Gastrocnemius medialis (tissue), 4 donors: ENCODE data around the gene CLDN3. TPM values are rescaled to one million over a fixed set of nuclear protein-coding genes. Genes with fewer than 3 reads are reported as not detected.
A peak's percentile ranks its signal among the peaks of the same experiment; 100 is the strongest.

Source experiments
- ATAC-seq, 2 donors: fragments of 150-250 bp; one replicate each; pipeline ENCODE4 v1.9.1; 2016
- DNase-seq, 2 donors: peaks; one replicate each; pipeline ENCODE4 v3.0.0-alpha.2; 2019
- H3K27ac ChIP-seq, 4 donors: fragments of 200-600 bp; sonication (generic); 1 replicate in 1 of 4; 2 replicates in 3 of 4; pipeline ENCODE4 v1.5.1; 2016 to 2018; ENCODE audit warnings: mild to moderate bottlenecking in 2 of 4, moderate library complexity in 1 of 4
- H3K27me3 ChIP-seq, 3 donors: fragments of 200-600 bp; sonication (generic) in 2 of 3; 1 replicate in 1 of 3; 2 replicates in 2 of 3; pipeline versions ENCODE4 v1.5.1 to v1.6.0; 2016 to 2019; ENCODE audit warnings: mild to moderate bottlenecking in 1 of 3, moderate library complexity in 1 of 3
- H3K36me3 ChIP-seq, 2 donors: fragments of 200-600 bp; sonication (generic) in 1 of 2; one replicate each; pipeline ENCODE4 v1.5.1; 2017 to 2018
- H3K4me1 ChIP-seq, 2 donors: fragments of 200-600 bp; sonication (generic) in 1 of 2; one replicate each; pipeline ENCODE4 v1.5.1; 2016 to 2017; ENCODE audit warnings: mild to moderate bottlenecking in 2 of 2
- H3K4me3 ChIP-seq, 4 donors: fragments of 200-600 bp; sonication (generic) in 3 of 4; 1 replicate in 1 of 4; 2 replicates in 3 of 4; pipeline ENCODE4 v1.5.1; 2016 to 2019; ENCODE audit warnings: mild to moderate bottlenecking in 2 of 4
- H3K9me3 ChIP-seq, 3 donors: fragments of 200-600 bp; sonication (generic) in 2 of 3; 1 replicate in 1 of 3; 2 replicates in 2 of 3; pipeline ENCODE4 v1.5.1; 2016 to 2019
- CTCF ChIP-seq, 5 experiments: fragments of 450-650 bp in 3 of 5; fragments of 200-600 bp in 2 of 5; sonication (generic) in 2 of 5; IDR thresholded peaks in 4 of 5; conservative IDR thresholded peaks in 1 of 5; 1 replicate in 4 of 5; 2 replicates in 1 of 5; pipeline ENCODE4 v1.5.1; 2016 to 2019; ENCODE audit warnings: antibody characterized with exemption in 5 of 5, mild to moderate bottlenecking in 3 of 5, moderate library complexity in 3 of 5
- POLR2A ChIP-seq, 2 donors: fragments of 450-650 bp; IDR thresholded peaks; one replicate each; pipeline ENCODE4 v1.6.1; 2017; ENCODE audit warnings: antibody characterized with exemption in 2 of 2, mild to moderate bottlenecking in 2 of 2, moderate library complexity in 2 of 2
- in situ Hi-C, 4 donors: fragments of 200-750 bp; cut with MboI; loops; one replicate each; pipeline versions ENCODE4 v1.15.0 to v1.8.0; 2017; ENCODE audit warnings: low sequenced_read_pairs in 4 of 4
- intact Hi-C: fragments of 100-400 bp; cut with DNase I; formaldehyde crosslinking; loops from one replicate; pipeline ENCODE4 v1.15.1; 2023; ENCODE audit warnings: low total_unique reads
- total RNA-seq, 4 donors: library from RNA; depleted of rRNA; stranded (reverse); fragments of >200 nt; gene quantifications; one replicate each; pipeline versions ENCODE4 v1.1.0 to v1.2.3, GENCODE V29; 2016

Gene CLDN3
- total RNA-seq, 4 donors from 2014 or later = 5.0 TPM; not detected in 3

DNA sequence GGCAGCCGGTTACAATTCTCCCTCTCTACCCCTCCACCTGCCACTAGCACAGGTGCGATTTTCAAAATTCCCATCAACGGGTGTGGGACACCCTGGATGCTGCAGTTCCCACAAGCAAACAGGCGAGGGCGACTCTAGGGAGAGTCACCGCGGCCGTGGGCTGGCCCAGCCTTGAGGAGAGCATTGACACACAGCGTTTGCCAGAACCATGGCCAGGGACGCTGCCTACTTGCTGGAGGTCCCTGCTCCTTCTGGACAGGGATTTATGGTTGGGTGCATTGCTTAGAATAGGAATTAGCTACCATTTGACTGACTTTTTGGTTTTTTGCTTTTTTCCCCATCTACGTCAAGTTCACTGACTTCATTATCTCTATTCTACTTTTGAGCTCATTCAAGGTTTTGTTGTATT, 41.7 kb upstream of the CLDN3 start:
- H3K4me3 ChIP-seq = no peak overlapping the region
- H3K27ac ChIP-seq = no peak overlapping the region
- no peaks in the 10 kb centered on the region for H3K9me3 ChIP-seq
- peaks cover 0 to 11% (median 0%) of the 10 kb centered on the region in 3 donors for H3K27me3 ChIP-seq
- TF ChIP-seq CTCF (IDR thresholded peaks at IDR 0.05 in 4 of 5, conservative IDR thresholded peaks at IDR 0.05 in 1 of 5) = peak; percentile 47 to 81 (median 63)
- no peak for TF ChIP-seq POLR2A (IDR thresholded peaks at IDR 0.05)
- in situ Hi-C loops = loop anchor here in 2 of 4 donors (5.0 kb wide), 2 partner anchors 41 to 46 kb away; no protein-coding TSS in a partner anchor
- peak; percentile 42 to 58 for ATAC-seq
- peak; percentile 31 to 41 for DNase-seq
- intact Hi-C loops = loop anchor here (1.0 kb wide), 1 partner anchor 44 kb away; no protein-coding TSS in a partner anchor
- H3K4me1 ChIP-seq = no peaks in the 10 kb centered on the region
- no peaks in the 10 kb centered on the region for H3K36me3 ChIP-seq

DNA sequence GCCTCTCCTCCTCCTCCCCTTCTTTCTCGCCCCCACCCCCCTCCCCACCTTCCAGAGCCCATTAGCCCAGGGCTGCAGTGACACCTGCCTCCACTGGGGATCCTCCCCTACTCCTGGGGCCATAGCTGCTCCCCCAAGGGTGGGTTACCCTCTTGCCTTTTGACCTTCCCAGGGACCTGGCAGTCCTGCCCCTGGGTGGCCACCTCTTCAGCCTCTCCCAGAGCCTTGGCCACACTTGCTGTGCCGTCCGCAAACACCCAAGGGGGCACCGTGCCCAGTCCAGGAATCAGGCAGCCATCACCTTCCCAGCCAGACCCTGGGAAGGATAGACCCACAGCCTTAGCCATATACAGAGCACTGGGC, 40.9 kb upstream of the CLDN3 start:
- H3K9me3 ChIP-seq = no peaks in the 10 kb centered on the region
- intact Hi-C loops = loop anchor here (1.0 kb wide), 1 partner anchor 44 kb away; no protein-coding TSS in a partner anchor
- no peaks in the 10 kb centered on the region for H3K36me3 ChIP-seq
- H3K4me1 ChIP-seq = no peaks in the 10 kb centered on the region
- no peak overlapping the region for H3K27ac ChIP-seq
- in situ Hi-C loops = loop anchor here in 2 of 4 donors (5.0 kb wide), 2 partner anchors 41 to 46 kb away; no protein-coding TSS in a partner anchor
- peaks cover 0 to 11% (median 0%) of the 10 kb centered on the region in 3 donors for H3K27me3 ChIP-seq
- ATAC-seq (no peak), DNase-seq (no peak)
- TF ChIP-seq POLR2A (IDR thresholded peaks at IDR 0.05) (no peak), CTCF (IDR thresholded peaks at IDR 0.05 in 4 of 5, conservative IDR thresholded peaks at IDR 0.05 in 1 of 5) (no peak)
- H3K4me3 ChIP-seq = no peak overlapping the region

DNA sequence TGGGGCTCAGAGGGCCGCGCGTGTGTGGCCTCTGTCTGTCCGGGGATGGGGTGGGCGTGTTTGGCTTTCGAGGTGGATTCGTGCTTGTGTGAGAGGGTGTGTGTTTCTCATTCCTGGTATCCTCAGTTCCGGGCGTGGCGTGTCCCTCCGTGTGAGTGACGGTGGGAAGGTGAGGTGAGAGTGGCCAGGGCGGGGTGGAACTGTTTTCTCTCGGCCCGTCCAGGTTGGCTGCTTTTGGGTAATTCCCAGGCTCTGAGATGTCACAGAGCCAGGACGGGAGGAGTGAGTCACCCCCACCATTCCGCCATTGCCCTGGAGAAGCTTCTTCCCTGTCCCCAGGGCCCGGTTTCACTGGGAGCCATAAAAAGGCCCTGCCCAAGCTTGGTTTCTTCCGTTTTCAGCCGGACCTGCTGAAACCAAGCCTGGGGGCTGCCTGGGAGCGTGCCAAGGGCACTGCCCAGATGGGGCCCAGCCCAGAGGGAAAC, 39.4 kb upstream of the CLDN3 start:
- intact Hi-C loops = no loop called here
- DNase-seq (no peak), ATAC-seq (no peak)
- no peaks in the 10 kb centered on the region for H3K4me1 ChIP-seq
- H3K4me3 ChIP-seq = no peak overlapping the region
- in situ Hi-C loops = no loop called here
- TF ChIP-seq CTCF (IDR thresholded peaks at IDR 0.05 in 4 of 5, conservative IDR thresholded peaks at IDR 0.05 in 1 of 5) (no peak), POLR2A (IDR thresholded peaks at IDR 0.05) (no peak)
- H3K9me3 ChIP-seq = no peaks in the 10 kb centered on the region
- H3K36me3 ChIP-seq = no peaks in the 10 kb centered on the region
- H3K27me3 ChIP-seq = peaks cover 0 to 11% (median 0%) of the 10 kb centered on the region in 3 donors
- H3K27ac ChIP-seq = no peak overlapping the region

DNA sequence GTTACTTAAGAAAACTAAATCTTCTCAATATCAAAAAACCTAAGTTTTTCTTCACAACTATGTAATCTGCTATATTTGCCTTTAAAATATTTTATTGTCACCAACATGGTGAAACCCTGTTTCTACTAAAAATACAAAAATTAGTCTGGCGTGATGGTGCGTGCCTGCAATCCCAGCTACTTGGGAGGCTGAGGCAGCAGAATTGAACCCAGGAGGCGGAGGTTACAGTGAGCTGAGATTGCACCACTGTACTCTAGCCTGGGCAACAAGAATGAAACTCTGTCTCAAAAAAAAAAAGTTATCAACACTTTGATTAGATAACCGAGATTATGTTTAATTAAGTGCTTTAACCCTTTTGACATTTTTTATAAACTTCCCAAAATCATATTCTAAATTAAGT, 32.4 kb upstream of the CLDN3 start:
- no peak for DNase-seq
- TF ChIP-seq POLR2A (IDR thresholded peaks at IDR 0.05) (no peak), CTCF (IDR thresholded peaks at IDR 0.05 in 4 of 5, conservative IDR thresholded peaks at IDR 0.05 in 1 of 5) (no peak)
- in situ Hi-C loops = no loop called here

DNA sequence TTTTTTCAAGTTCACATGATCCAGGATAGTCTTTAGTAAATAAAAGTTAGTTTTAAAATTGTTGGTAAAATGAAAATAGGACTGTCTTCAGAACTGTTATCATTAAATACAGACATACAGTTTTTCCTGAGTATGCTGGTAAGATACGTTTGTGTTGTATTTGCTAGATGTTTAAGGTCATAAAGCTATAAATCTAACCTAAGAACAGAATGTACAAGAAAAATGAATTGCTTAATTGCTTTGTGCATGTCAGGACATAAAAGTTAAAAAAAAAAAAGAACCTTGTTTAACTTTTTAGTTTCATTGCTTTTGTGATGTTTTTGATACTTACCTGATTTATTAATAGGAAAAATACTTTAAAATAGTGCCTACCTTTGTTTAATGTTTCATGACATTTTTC, 31.5 kb upstream of the CLDN3 start:
- intact Hi-C loops (no loop called here), in situ Hi-C loops (no loop called here)
- ATAC-seq (no peak), DNase-seq (no peak)
- Histone ChIP-seq H3K4me3 (no peak overlapping the region), H3K9me3 (no peaks in the 10 kb centered on the region), H3K27ac (no peak overlapping the region), H3K36me3 (no peaks in the 10 kb centered on the region), H3K4me1 (no peaks in the 10 kb centered on the region), H3K27me3 (no peaks in the 10 kb centered on the region)
- TF ChIP-seq CTCF (IDR thresholded peaks at IDR 0.05 in 4 of 5, conservative IDR thresholded peaks at IDR 0.05 in 1 of 5) = no peak
- no peak for TF ChIP-seq POLR2A (IDR thresholded peaks at IDR 0.05)

More for the DNA sequence above, 32.4 kb upstream of the CLDN3 start:
- ATAC-seq = no peak
- Histone ChIP-seq H3K9me3 (no peaks in the 10 kb centered on the region), H3K27me3 (no peaks in the 10 kb centered on the region), H3K36me3 (no peaks in the 10 kb centered on the region), H3K4me3 (no peak overlapping the region), H3K27ac (no peak overlapping the region), H3K4me1 (no peaks in the 10 kb centered on the region)
- intact Hi-C loops = no loop called here
